K562 (cell line): ENCODE results near the gene POMC. TPM values are rescaled to one million over a fixed set of nuclear protein-coding genes. Genes with fewer than 3 reads are reported as not detected.

Source experiments
- ATAC-seq: fragments of 200-7000 bp; cut with Tn5 transposase; 3 replicates; pipeline ENCODE4 v1.9.1; 2020; ENCODE audit warnings: moderate library complexity
- BruUV-seq: library from RNA; stranded (reverse); fragments of 400-500 nt; replicated peaks from 2 replicates; lab custom pipeline; 2021; lab: Mats Ljungman, UMichigan
- CTCF ChIA-PET: fragments of 300-600 bp; formaldehyde crosslinking; extraction: SDS; loops from one replicate; lab custom pipeline; 2021; ENCODE audit warnings: low intra/inter-chr PET ratio; lab: Yijun Ruan, JAX
- POLR2A ChIA-PET: fragments of 300-600, 350-650 bp; sonication (Branson Sonifier 250); formaldehyde crosslinking; extraction: SDS; loops from one replicate; lab custom pipeline; 2021; ENCODE audit warnings: antibody characterized with exemption, inconsistent platforms; lab: Yijun Ruan, JAX
- DNase-seq, 4 experiments: peaks; one replicate each; pipeline versions ENCODE4 v3.0.0 to v3.0.0-alpha.2; 2011 to 2018; ENCODE audit warnings: low spot score in 3 of 4, mixed read lengths in 3 of 4; ENCODE audit errors: extremely low read depth in 1 of 4
- FAIRE-seq: peaks from 2 replicates; lab custom pipeline; 2011; peaks lifted over from hg19 to GRCh38; lab: Jason Lieb, UNC
- H2AFZ ChIP-seq: 2 replicates; pipeline ENCODE4 v1.6.0; 2011; ENCODE audit warnings: low read depth, low read length, control low read depth, inconsistent platforms
- H3K27ac ChIP-seq: fragments of 200-600 bp; 3 replicates; pipeline ENCODE4 v1.8.0; 2011; ENCODE audit warnings: low read depth, mild to moderate bottlenecking, control low read depth, inconsistent platforms, low read length, moderate library complexity, mixed read lengths; ENCODE audit errors: extremely low read depth
- H3K27me3 ChIP-seq, 2 experiments: fragments of 300-600 bp in 1 of 2; 2 replicates in 1 of 2; 3 replicates in 1 of 2; pipeline versions ENCODE4 v1.6.0 to v1.8.0; 2011; ENCODE audit warnings: inconsistent platforms in 2 of 2, low read length in 2 of 2, mild to moderate bottlenecking in 1 of 2, mixed read lengths in 1 of 2, moderate library complexity in 1 of 2; ENCODE audit not compliant: control insufficient read depth in 2 of 2, insufficient read depth in 2 of 2
- H3K36me3 ChIP-seq: fragments of 300-600 bp; 3 replicates; pipeline ENCODE4 v1.8.0; 2011; ENCODE audit warnings: mild to moderate bottlenecking, low read length, inconsistent platforms; ENCODE audit not compliant: control insufficient read depth, insufficient read depth
- H3K4me1 ChIP-seq, 2 experiments: fragments of 200-600 bp in 1 of 2; replicated peaks in 1 of 2; 2 replicates in 1 of 2; 3 replicates in 1 of 2; pipeline versions ENCODE4 v1.5.1 to v1.8.0; 2011; ENCODE audit warnings: inconsistent platforms in 2 of 2, low read length in 2 of 2, mild to moderate bottlenecking in 1 of 2, mixed read lengths in 1 of 2, moderate library complexity in 1 of 2; ENCODE audit not compliant: control insufficient read depth in 2 of 2, insufficient read depth in 2 of 2
- H3K4me2 ChIP-seq: 2 replicates; pipeline ENCODE4 v1.6.1; 2011; ENCODE audit warnings: low read length, control low read depth, inconsistent platforms, mixed read lengths; ENCODE audit not compliant: insufficient read depth
- H3K4me3 ChIP-seq: fragments of 200-600 bp; sonication (generic), shearing (Covaris generic); 2 replicates; pipeline ENCODE4 v1.5.1; 2016; ENCODE audit warnings: control low read depth, inconsistent platforms
- H3K79me2 ChIP-seq: fragments of 200-600 bp; 3 replicates; pipeline ENCODE4 v1.8.0; 2011; ENCODE audit warnings: low read length, inconsistent platforms; ENCODE audit not compliant: control insufficient read depth, insufficient read depth
- H3K9ac ChIP-seq, 2 experiments: 2 replicates each; pipeline versions ENCODE4 v1.6.0 to v1.6.1; 2011; ENCODE audit warnings: low read depth in 2 of 2, low read length in 2 of 2, control low read depth in 1 of 2, inconsistent platforms in 1 of 2, mild to moderate bottlenecking in 1 of 2, mixed read lengths in 1 of 2; ENCODE audit not compliant: insufficient read depth in 1 of 2
- H3K9me1 ChIP-seq: one replicate; pipeline ENCODE4 v1.6.0; 2011; ENCODE audit warnings: inconsistent platforms, mild to moderate bottlenecking, low read length, moderate library complexity; ENCODE audit not compliant: control insufficient read depth, insufficient read depth
- H3K9me3 ChIP-seq: replicated peaks from 2 replicates; pipeline ENCODE4 v1.5.1; 2011; ENCODE audit warnings: low read depth, low read length, inconsistent platforms; ENCODE audit not compliant: control insufficient read depth, insufficient read depth
- H4K20me1 ChIP-seq: replicated peaks from 2 replicates; pipeline ENCODE4 v1.6.1; 2011; ENCODE audit warnings: low read length, inconsistent platforms, mixed read lengths; ENCODE audit not compliant: control insufficient read depth, insufficient read depth
- BCLAF1 ChIP-seq, 2 experiments: fragments of 450-650 bp in 1 of 2; IDR thresholded peaks; 2 replicates each; pipeline ENCODE4 v1.6.1; 2011 to 2017; ENCODE audit warnings: low read depth in 2 of 2, antibody characterized with exemption in 1 of 2, borderline replicate concordance in 1 of 2, low read length in 1 of 2, mild to moderate bottlenecking in 1 of 2, mixed read lengths in 1 of 2; ENCODE audit not compliant: control insufficient read depth in 1 of 2
- CREBBP ChIP-seq: IDR thresholded peaks from one replicate; pipeline ENCODE4 v1.6.1; 2012; ENCODE audit warnings: low read depth, mild to moderate bottlenecking, control low read depth, inconsistent platforms, low read length
- MAFF ChIP-seq: IDR thresholded peaks from 2 replicates; pipeline ENCODE4 v1.6.1; 2012; ENCODE audit warnings: low read length, improper control_type of control experiment
- RB1 ChIP-seq: fragments of 450-650 bp; IDR thresholded peaks from 2 replicates; pipeline ENCODE4 v1.6.1; 2017; ENCODE audit warnings: low read depth, mild to moderate bottlenecking
- TCF15 ChIP-seq: fragments of 250-450 bp; sonication (Bioruptor Pico); IDR thresholded peaks from 2 replicates; pipeline ENCODE4 v1.8.0; 2022; ENCODE audit warnings: moderate library complexity, mild to moderate bottlenecking, inconsistent platforms
- WHSC1 ChIP-seq: IDR thresholded peaks from one replicate; pipeline ENCODE4 v1.6.1; 2012; ENCODE audit warnings: low read length, control low read depth, inconsistent platforms
- ZBTB7A ChIP-seq: IDR thresholded peaks from 2 replicates; pipeline ENCODE4 v1.6.1; 2011; ENCODE audit warnings: low read depth, mild to moderate bottlenecking, low read length, moderate library complexity, borderline replicate concordance; ENCODE audit not compliant: control insufficient read depth
- ZNF212 ChIP-seq: fragments of 450-650 bp; formaldehyde crosslinking; IDR thresholded peaks from 2 replicates; pipeline ENCODE4 v1.4.0; 2020; ENCODE audit warnings: mild to moderate bottlenecking
- ZNF224 ChIP-seq: sonication (generic); formaldehyde crosslinking; IDR thresholded peaks from 2 replicates; pipeline ENCODE4 v1.8.0; 2022; ENCODE audit warnings: mild to moderate bottlenecking, missing genetic modification reagents
- ZSCAN32 ChIP-seq: fragments of 450-650 bp; formaldehyde crosslinking; IDR thresholded peaks from 2 replicates; pipeline ENCODE4 v1.4.0; 2020; ENCODE audit warnings: mild to moderate bottlenecking, moderate library complexity
- WGBS: fragments of 100-300 bp; shearing (Covaris generic); methylation state at CpG from one replicate; pipeline ENCODE4 v1.1.6; 2016; ENCODE audit warnings: low coverage, mixed read lengths; ENCODE audit not compliant: insufficient coverage; ENCODE audit errors: missing lambda C conversion rate; 5-methylcytosine and 5-hydroxymethylcytosine counted together
- in situ Hi-C: fragments of 300-500 bp; cut with MboI; formaldehyde crosslinking; loops from 4 replicates; pipeline ENCODE4 v1.15.0; 2018; ENCODE audit warnings: inconsistent platforms, mixed read lengths
- intact Hi-C: fragments of 100-400 bp; cut with micrococcal nuclease; formaldehyde crosslinking; loops from 2 replicates; pipeline ENCODE4 v1.14.2; 2022
- polyA plus RNA-seq, 8 experiments: library from polyadenylated mRNA; depleted of rRNA in 4 of 8; stranded (reverse) in 5 of 8; unstranded in 3 of 8; fragments of >200 nt; fragmentation: Nextera tagmentation in 2 of 8; fragmentation: Illumina TruSeq in 1 of 8; extraction: Ambion mirVana in 2 of 8; extraction: Trizol in 1 of 8; gene quantifications; 2 replicates each; pipeline versions ENCODE4 v1.2.1 to v1.2.3, GENCODE V29; 2011 to 2014; ENCODE audit warnings: inconsistent platforms in 1 of 8, missing spikeins in 1 of 8
- total RNA-seq, 7 experiments: library from RNA; depleted of rRNA in 6 of 7; stranded (reverse); fragments of >200 nt in 6 of 7; fragmentation: Illumina TruSeq in 2 of 7; extraction: Trizol in 2 of 7; gene quantifications; 2 replicates each; pipeline versions ENCODE4 v1.2.1 to v1.2.3, GENCODE V29; 2011 to 2021; ENCODE audit warnings: low replicate concordance in 1 of 7
- TF ChIP-seq, protein P1 (sequence below): IDR thresholded peaks from 2 replicates; pipeline ENCODE4 v1.6.1; 2012; ENCODE audit warnings: low read depth, low read length, improper control_type of control experiment, borderline replicate concordance
- TF ChIP-seq, protein P2 (sequence below): fragments of 450-650 bp; IDR thresholded peaks from 2 replicates; pipeline ENCODE4 v1.6.1; 2018; ENCODE audit warnings: mild to moderate bottlenecking, low read depth; ENCODE audit not compliant: partially characterized antibody

Gene POMC
- total and polyA plus RNA-seq, 9 of the 15 experiments (the other 6 are each of a cell fraction or from before 2014, with no cell fraction given) = not detected

DNA sequence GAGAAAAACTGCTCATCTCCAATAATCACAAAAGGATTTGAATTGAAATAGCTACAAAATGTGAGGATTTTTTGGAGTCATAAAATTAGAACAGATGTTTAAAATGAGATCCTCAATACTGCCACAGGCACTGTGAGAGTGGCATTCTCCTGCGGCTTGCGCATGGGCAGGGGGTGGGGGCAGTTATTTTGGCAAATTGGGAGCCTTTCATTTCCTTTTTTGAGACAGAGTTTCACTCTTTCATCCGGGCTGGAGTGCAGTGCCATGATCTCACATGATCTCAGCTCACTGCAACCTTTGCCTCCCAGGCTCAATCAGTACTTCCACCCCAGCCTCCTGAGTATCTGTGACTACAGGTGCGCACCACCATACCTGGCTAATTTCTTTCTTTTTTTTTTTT is 42.4 kb downstream of the POMC start:
- Histone ChIP-seq H3K27me3 (peaks cover 35 to 70% of the 10 kb centered on the region in 2 experiments; a peak in 4 of 5 replicates), H3K9ac (no peak overlapping the region), H4K20me1 (no peaks in the 10 kb centered on the region; the same call in none of the 2 replicates), H3K9me1 (no peaks in the 10 kb centered on the region), H3K4me1 (no peaks in the 10 kb centered on the region; a peak in 2 of 5 replicates), H2AFZ (no peak overlapping the region), H3K79me2 (no peaks in the 10 kb centered on the region), H3K9me3 (no peaks in the 10 kb centered on the region), H3K4me2 (no peak overlapping the region), H3K4me3 (no peak overlapping the region), H3K27ac (no peak overlapping the region), H3K36me3 (no peaks in the 10 kb centered on the region)
- DNase-seq = no peak
- no peak for ATAC-seq
- intact Hi-C loops (loop anchor here (5.0 kb wide), 1 partner anchor 299 kb away; no protein-coding TSS in a partner anchor), in situ Hi-C loops (loop anchor here (10.0 kb wide), 1 partner anchor 721 kb away; no protein-coding TSS in a partner anchor)
- WGBS = 35% methylated on average over 4 of the region's 4 CpGs
- CTCF ChIA-PET = no interaction called here
- no TSS peak for BruUV-seq
- TF ChIP-seq ZNF224 (CRISPR knock-in tag) (no peak), RB1 (no peak), MAFF (no peak), TCF15 (no peak), BCLAF1 (IDR thresholded peaks at IDR 0.05; ENCODE audit: borderline replicate concordance in 1 of 2, control insufficient read depth in 1 of 2, low read depth in 2 of 2, low read length in 1 of 2) (no peak), ZNF212 (CRISPR knock-in tag) (no peak), ZSCAN32 (CRISPR knock-in tag) (no peak), WHSC1 (no peak), CREBBP (no peak), ZBTB7A (no peak)
- TF ChIP-seq, protein P1, sequence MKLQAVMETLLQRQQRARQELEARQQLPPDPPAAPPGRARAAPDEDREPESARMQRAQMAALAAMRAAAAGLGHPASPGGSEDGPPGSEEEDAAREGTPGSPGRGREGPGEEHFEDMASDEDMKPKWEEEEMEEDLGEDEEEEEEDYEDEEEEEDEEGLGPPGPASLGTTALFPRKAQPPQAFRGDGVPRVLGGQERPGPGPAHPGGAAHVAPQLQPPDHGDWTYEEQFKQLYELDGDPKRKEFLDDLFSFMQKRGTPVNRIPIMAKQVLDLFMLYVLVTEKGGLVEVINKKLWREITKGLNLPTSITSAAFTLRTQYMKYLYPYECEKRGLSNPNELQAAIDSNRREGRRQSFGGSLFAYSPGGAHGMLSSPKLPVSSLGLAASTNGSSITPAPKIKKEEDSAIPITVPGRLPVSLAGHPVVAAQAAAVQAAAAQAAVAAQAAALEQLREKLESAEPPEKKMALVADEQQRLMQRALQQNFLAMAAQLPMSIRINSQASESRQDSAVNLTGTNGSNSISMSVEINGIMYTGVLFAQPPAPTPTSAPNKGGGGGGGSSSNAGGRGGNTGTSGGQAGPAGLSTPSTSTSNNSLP = no peak
- TF ChIP-seq, protein P2, sequence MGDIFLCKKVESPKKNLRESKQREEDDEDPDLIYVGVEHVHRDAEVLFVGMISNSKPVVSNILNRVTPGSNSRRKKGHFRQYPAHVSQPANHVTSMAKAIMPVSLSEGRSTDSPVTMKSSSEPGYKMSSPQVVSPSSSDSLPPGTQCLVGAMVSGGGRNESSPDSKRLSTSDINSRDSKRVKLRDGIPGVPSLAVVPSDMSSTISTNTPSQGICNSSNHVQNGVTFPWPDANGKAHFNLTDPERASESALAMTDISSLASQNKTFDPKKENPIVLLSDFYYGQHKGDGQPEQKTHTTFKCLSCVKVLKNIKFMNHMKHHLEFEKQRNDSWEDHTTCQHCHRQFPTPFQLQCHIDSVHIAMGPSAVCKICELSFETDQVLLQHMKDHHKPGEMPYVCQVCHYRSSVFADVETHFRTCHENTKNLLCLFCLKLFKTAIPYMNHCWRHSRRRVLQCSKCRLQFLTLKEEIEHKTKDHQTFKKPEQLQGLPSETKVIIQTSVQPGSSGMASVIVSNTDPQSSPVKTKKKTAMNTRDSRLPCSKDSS = no peak
- POLR2A ChIA-PET = no interaction called here
- FAIRE-seq = no peak
